ENCODE measurements around the gene FDXR. TPM values are rescaled to one million over a fixed set of nuclear protein-coding genes. Genes with fewer than 3 reads are reported as not detected.

Gene FDXR
- total and polyA plus RNA-seq, 4 donors = 3.9 to 10.1 (median 4.6) TPM

DNA sequence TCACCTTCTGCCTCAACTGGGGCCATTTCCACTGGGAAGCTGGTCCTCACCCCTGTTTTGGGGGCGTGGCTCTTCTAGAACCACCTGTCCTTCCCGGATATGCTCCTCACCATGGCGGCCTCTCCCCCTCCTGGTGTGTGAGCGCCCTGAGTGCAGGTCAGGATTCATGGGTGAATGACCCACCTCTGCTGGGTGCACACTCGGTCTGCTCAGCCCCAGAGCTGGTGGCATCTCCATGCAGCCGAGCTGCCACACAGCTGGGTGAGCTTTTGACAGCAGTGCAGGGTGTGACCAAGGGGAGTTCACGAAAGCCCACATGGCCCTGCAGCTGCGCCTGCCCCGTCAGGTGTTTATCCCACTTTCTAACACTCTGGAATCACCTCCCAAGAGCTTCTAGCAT is 40.4 kb downstream of the FDXR start:
- Histone ChIP-seq H3K27ac (ENCODE audit: low read depth in 1 of 2, low read length in 2 of 2) (no peak overlapping the region), H3K27me3 (ENCODE audit: control insufficient read depth in 4 of 4, insufficient read depth in 4 of 4, low read length in 3 of 4) (no peaks in the 10 kb centered on the region), H3K4me1 (ENCODE audit: control insufficient read depth in 4 of 4, insufficient read depth in 4 of 4, low read length in 3 of 4) (no peaks in the 10 kb centered on the region), H3K9me3 (ENCODE audit: control insufficient read depth in 4 of 4, low read length in 3 of 4) (no peaks in the 10 kb centered on the region), H3K9ac (ENCODE audit: low read depth in 1 of 2, low read length in 2 of 2) (no peak overlapping the region), H3K4me3 (ENCODE audit: low read depth in 1 of 3, low read length in 3 of 3) (no peak overlapping the region), H3K36me3 (ENCODE audit: control insufficient read depth in 4 of 4, insufficient read depth in 3 of 4, low read depth in 1 of 4, low read length in 3 of 4) (peaks cover 0 to 14% (median 4%) of the 10 kb centered on the region in 4 donors)
- TF ChIP-seq FOXA1 (IDR thresholded peaks at IDR 0.05) = no peak
- TF ChIP-seq RAD21 (IDR thresholded peaks at IDR 0.05) = no peak
- no peak for TF ChIP-seq JUND (IDR thresholded peaks at IDR 0.05)
- DNase-seq (ENCODE audit: low spot score) = no peak
- 89% methylated on average over 9 of the region's 9 CpGs for WGBS

GRCh38 chr17:74831444-74832146 is 41.2 kb downstream of the FDXR start:
- Histone ChIP-seq H3K36me3 (ENCODE audit: control insufficient read depth in 4 of 4, insufficient read depth in 3 of 4, low read depth in 1 of 4, low read length in 3 of 4) (peaks cover 0 to 10% (median 4%) of the 10 kb centered on the region in 4 donors), H3K4me1 (ENCODE audit: control insufficient read depth in 4 of 4, insufficient read depth in 4 of 4, low read length in 3 of 4) (no peaks in the 10 kb centered on the region), H3K4me3 (ENCODE audit: low read depth in 1 of 3, low read length in 3 of 3) (no peak overlapping the region), H3K9ac (ENCODE audit: low read depth in 1 of 2, low read length in 2 of 2) (no peak overlapping the region), H3K27me3 (ENCODE audit: control insufficient read depth in 4 of 4, insufficient read depth in 4 of 4, low read length in 3 of 4) (no peaks in the 10 kb centered on the region), H3K27ac (ENCODE audit: low read depth in 1 of 2, low read length in 2 of 2) (no peak overlapping the region), H3K9me3 (ENCODE audit: control insufficient read depth in 4 of 4, low read length in 3 of 4) (no peaks in the 10 kb centered on the region)
- WGBS = 89% methylated on average over 22 of the region's 22 CpGs
- no peak for TF ChIP-seq YY1 (IDR thresholded peaks at IDR 0.05)
- no peak for TF ChIP-seq SP1 (IDR thresholded peaks at IDR 0.05)
- TF ChIP-seq JUND (IDR thresholded peaks at IDR 0.05) = no peak
- TF ChIP-seq, protein P1, sequence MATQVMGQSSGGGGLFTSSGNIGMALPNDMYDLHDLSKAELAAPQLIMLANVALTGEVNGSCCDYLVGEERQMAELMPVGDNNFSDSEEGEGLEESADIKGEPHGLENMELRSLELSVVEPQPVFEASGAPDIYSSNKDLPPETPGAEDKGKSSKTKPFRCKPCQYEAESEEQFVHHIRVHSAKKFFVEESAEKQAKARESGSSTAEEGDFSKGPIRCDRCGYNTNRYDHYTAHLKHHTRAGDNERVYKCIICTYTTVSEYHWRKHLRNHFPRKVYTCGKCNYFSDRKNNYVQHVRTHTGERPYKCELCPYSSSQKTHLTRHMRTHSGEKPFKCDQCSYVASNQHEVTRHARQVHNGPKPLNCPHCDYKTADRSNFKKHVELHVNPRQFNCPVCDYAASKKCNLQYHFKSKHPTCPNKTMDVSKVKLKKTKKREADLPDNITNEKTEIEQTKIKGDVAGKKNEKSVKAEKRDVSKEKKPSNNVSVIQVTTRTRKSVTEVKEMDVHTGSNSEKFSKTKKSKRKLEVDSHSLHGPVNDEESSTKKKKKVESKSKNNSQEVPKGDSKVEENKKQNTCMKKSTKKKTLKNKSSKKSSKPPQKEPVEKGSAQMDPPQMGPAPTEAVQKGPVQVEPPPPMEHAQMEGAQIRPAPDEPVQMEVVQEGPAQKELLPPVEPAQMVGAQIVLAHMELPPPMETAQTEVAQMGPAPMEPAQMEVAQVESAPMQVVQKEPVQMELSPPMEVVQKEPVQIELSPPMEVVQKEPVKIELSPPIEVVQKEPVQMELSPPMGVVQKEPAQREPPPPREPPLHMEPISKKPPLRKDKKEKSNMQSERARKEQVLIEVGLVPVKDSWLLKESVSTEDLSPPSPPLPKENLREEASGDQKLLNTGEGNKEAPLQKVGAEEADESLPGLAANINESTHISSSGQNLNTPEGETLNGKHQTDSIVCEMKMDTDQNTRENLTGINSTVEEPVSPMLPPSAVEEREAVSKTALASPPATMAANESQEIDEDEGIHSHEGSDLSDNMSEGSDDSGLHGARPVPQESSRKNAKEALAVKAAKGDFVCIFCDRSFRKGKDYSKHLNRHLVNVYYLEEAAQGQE (IDR thresholded peaks at IDR 0.05) = no peak
- TF ChIP-seq, protein P2, sequence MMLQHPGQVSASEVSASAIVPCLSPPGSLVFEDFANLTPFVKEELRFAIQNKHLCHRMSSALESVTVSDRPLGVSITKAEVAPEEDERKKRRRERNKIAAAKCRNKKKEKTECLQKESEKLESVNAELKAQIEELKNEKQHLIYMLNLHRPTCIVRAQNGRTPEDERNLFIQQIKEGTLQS (IDR thresholded peaks at IDR 0.05) = no peak
- TF ChIP-seq EGR1 (IDR thresholded peaks at IDR 0.05; ENCODE audit: low read depth in 2 of 2) = no peak
- no peak for TF ChIP-seq HNF4G (IDR thresholded peaks at IDR 0.05)
- no peak for TF ChIP-seq NR2F2 (IDR thresholded peaks at IDR 0.05)
- TF ChIP-seq, protein P3, sequence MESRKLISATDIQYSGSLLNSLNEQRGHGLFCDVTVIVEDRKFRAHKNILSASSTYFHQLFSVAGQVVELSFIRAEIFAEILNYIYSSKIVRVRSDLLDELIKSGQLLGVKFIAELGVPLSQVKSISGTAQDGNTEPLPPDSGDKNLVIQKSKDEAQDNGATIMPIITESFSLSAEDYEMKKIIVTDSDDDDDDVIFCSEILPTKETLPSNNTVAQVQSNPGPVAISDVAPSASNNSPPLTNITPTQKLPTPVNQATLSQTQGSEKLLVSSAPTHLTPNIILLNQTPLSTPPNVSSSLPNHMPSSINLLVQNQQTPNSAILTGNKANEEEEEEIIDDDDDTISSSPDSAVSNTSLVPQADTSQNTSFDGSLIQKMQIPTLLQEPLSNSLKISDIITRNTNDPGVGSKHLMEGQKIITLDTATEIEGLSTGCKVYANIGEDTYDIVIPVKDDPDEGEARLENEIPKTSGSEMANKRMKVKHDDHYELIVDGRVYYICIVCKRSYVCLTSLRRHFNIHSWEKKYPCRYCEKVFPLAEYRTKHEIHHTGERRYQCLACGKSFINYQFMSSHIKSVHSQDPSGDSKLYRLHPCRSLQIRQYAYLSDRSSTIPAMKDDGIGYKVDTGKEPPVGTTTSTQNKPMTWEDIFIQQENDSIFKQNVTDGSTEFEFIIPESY (IDR thresholded peaks at IDR 0.05) = no peak
- no peak for TF ChIP-seq FOXA2 (IDR thresholded peaks at IDR 0.05)
- TF ChIP-seq RXRA (IDR thresholded peaks at IDR 0.05) = no peak
- no peak for TF ChIP-seq TAF1 (conservative IDR thresholded peaks at IDR 0.05)
- TF ChIP-seq FOXA1 (IDR thresholded peaks at IDR 0.05) = no peak
- TF ChIP-seq CTCF (IDR thresholded peaks at IDR 0.05; ENCODE audit: low read depth, low read length, missing input control) = no peak
- TF ChIP-seq HNF4A (conservative IDR thresholded peaks at IDR 0.05) = no peak
- no peak for TF ChIP-seq GABPA (IDR thresholded peaks at IDR 0.05 in 1 of 2, conservative IDR thresholded peaks at IDR 0.05 in 1 of 2)
- TF ChIP-seq, protein P4, sequence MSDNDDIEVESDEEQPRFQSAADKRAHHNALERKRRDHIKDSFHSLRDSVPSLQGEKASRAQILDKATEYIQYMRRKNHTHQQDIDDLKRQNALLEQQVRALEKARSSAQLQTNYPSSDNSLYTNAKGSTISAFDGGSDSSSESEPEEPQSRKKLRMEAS (IDR thresholded peaks at IDR 0.05) = no peak
- DNase-seq (ENCODE audit: low spot score) = no peak

Measured in liver (tissue), 9 donors.